Measurements from ENCODE around the gene MCM10. TPM values are rescaled to one million over a fixed set of nuclear protein-coding genes. Genes with fewer than 3 reads are reported as not detected.
"Not testable (repeated sequence)": the region's sequence is repeated elsewhere in the genome, so short reads cannot be mapped to it uniquely, and the experiment has no call there.

Gene MCM10
- total RNA-seq, 1 donor from 2014 or later: 0.98 TPM

DNA sequence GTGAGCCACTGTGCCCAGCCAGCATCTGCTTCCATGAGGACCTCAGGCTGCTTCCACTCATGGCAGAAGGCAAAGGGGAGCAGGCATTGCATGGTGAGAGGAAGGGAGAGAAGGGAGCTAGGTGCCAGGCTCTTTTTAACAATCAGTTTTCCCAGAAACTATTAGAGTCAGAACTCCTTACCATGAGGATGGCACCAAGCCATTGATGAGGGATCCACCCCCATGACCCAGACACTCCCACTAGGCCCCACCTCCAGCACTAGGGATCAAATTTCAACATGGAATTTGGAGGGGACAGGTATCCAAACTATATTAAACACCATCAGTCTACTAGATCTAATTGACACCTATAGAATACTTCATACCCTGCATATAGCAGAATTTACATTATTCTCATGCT lies 14.2 kb upstream of the MCM10 start:
- no peak overlapping the region for H3K4me3 ChIP-seq
- no peaks in the 10 kb centered on the region for H3K4me1 ChIP-seq
- TF ChIP-seq POLR2A (IDR thresholded peaks at IDR 0.05) (no peak), POLR2AphosphoS5 (IDR thresholded peaks at IDR 0.05; ENCODE audit: insufficient read depth in 1 of 2, low read depth in 1 of 2) (no peak), CTCF (IDR thresholded peaks at IDR 0.05) (no peak)
- H3K27ac ChIP-seq: no peak overlapping the region
- no peaks in the 10 kb centered on the region for H3K27me3 ChIP-seq
- no peaks in the 10 kb centered on the region for H3K36me3 ChIP-seq
- DNase-seq (ENCODE audit: extremely low spot score in 2 of 2): no peak
- intact Hi-C loops (cut with DNase I): no loop called here
- H3K9me3 ChIP-seq: no peaks in the 10 kb centered on the region

DNA sequence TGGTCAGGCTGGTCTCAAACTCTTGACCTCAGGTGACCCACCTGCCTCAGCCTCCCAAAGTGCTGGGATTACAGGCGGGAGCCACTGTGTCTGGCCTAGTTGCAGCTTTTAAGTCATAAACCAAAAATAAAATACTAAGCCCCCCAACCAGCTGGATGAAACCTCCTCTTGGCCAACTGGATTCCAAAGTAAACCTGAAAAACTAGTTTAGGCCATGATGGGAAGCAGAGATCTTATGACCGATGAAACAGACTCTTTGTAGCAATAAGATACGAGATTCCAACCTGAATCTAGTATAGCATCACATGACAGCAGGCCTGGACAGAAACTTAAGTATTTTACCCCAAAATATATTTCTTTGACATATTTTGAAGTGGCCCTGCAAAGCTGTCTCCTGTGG lies 9.1 kb upstream of the MCM10 start:
- TF ChIP-seq POLR2A (IDR thresholded peaks at IDR 0.05) (no peak), POLR2AphosphoS5 (IDR thresholded peaks at IDR 0.05; ENCODE audit: insufficient read depth in 1 of 2, low read depth in 1 of 2) (no peak), CTCF (IDR thresholded peaks at IDR 0.05) (no peak)

DNA sequence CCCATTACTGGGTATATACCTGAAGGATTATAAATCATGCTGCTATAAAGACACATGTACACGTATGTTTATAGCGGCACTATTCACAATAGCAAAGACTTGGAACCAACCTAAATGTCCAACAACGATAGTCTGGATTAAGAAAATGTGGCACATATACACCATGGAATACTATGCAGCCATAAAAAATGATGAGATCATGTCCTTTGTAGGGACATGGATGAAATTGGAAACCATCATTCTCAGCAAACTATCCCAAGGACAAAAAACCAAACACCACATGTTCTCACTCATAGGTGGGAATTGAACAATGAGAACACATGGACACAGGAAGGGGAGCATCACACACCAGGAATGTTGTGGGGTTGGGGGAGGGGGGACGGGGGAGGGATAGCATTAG lies 5.5 kb upstream of the MCM10 start:
- H3K27me3 ChIP-seq; H3K4me3 ChIP-seq; H3K36me3 ChIP-seq; DNase-seq (ENCODE audit: extremely low spot score in 2 of 2); intact Hi-C loops (cut with DNase I); H3K9me3 ChIP-seq; H3K27ac ChIP-seq; H3K4me1 ChIP-seq: not testable (repeated sequence)

More for the DNA sequence above, 9.1 kb upstream of the MCM10 start:
- no peaks in the 10 kb centered on the region for H3K4me1 ChIP-seq
- no peak overlapping the region for H3K4me3 ChIP-seq
- H3K36me3 ChIP-seq: no peaks in the 10 kb centered on the region
- no peaks in the 10 kb centered on the region for H3K9me3 ChIP-seq
- no peak overlapping the region for H3K27ac ChIP-seq
- intact Hi-C loops (cut with DNase I): no loop called here
- no peak for DNase-seq (ENCODE audit: extremely low spot score in 2 of 2)
- H3K27me3 ChIP-seq: no peaks in the 10 kb centered on the region

GRCh38 chr10:13158401-13158800 lies 3.0 kb upstream of the MCM10 start:
- H3K9me3 ChIP-seq: no peaks in the 10 kb centered on the region
- H3K27me3 ChIP-seq: no peaks in the 10 kb centered on the region
- H3K4me3 ChIP-seq: peak overlapping the region in 1 of 2 donors; percentile 28
- intact Hi-C loops (cut with DNase I): no loop called here
- TF ChIP-seq CTCF (IDR thresholded peaks at IDR 0.05) (no peak), POLR2A (IDR thresholded peaks at IDR 0.05) (no peak), POLR2AphosphoS5 (IDR thresholded peaks at IDR 0.05; ENCODE audit: insufficient read depth in 1 of 2, low read depth in 1 of 2) (no peak)
- no peak overlapping the region for H3K27ac ChIP-seq
- no peak for DNase-seq (ENCODE audit: extremely low spot score in 2 of 2)
- H3K4me1 ChIP-seq: peaks cover 13% of the 10 kb centered on the region
- no peaks in the 10 kb centered on the region for H3K36me3 ChIP-seq

- H3K27ac ChIP-seq: no peak overlapping the region
- peak overlapping the region; percentile 24 to 47 for H3K4me3 ChIP-seq
These were observed 506 bp downstream of the MCM10 start for GRCh38 chr10:13161857-13162271.

More at GRCh38 chr10:13161857-13162271, 506 bp downstream of the MCM10 start:
- H3K4me1 ChIP-seq: peaks cover 13% of the 10 kb centered on the region
- H3K27me3 ChIP-seq: no peaks in the 10 kb centered on the region
- no peaks in the 10 kb centered on the region for H3K9me3 ChIP-seq
- H3K36me3 ChIP-seq: no peaks in the 10 kb centered on the region
- intact Hi-C loops (cut with DNase I): no loop called here
- TF ChIP-seq CTCF (IDR thresholded peaks at IDR 0.05) (no peak), POLR2A (IDR thresholded peaks at IDR 0.05) (no peak), POLR2AphosphoS5 (IDR thresholded peaks at IDR 0.05; ENCODE audit: insufficient read depth in 1 of 2, low read depth in 1 of 2) (no peak)
- no peak for DNase-seq (ENCODE audit: extremely low spot score in 2 of 2)

All from vagina (tissue), 2 donors.